HepG2 (cell line): ENCODE measurements around the gene TXNDC12. TPM values are rescaled to one million over a fixed set of nuclear protein-coding genes. Genes with fewer than 3 reads are reported as not detected.

Source experiments
- IRF2 ChIP-seq: IDR thresholded peaks from 2 replicates; pipeline ENCODE4 v1.6.1; 2018; ENCODE audit warnings: missing genetic modification reagents, missing compliant biosample characterization
- KLF6 ChIP-seq: IDR thresholded peaks from 2 replicates; pipeline ENCODE4 v1.8.0; 2016; ENCODE audit warnings: missing biosample characterization, missing genetic modification reagents
- LCORL ChIP-seq, 2 experiments: fragments of 450-650 bp in 1 of 2; sonication (generic) in 1 of 2; formaldehyde crosslinking in 1 of 2; IDR thresholded peaks; 2 replicates each; pipeline versions ENCODE4 v1.5.0 to v1.6.1; 2017 to 2020; ENCODE audit warnings: antibody characterized with exemption in 1 of 2, missing genetic modification reagents in 1 of 2
- NR2F2 ChIP-seq: IDR thresholded peaks from 2 replicates; pipeline ENCODE4 v1.6.1; 2012; ENCODE audit warnings: low read depth, inconsistent platforms, borderline replicate concordance
- PAXIP1 ChIP-seq: sonication (generic); formaldehyde crosslinking; conservative IDR thresholded peaks from 2 replicates; pipeline ENCODE4 v1.4.0; 2020; ENCODE audit warnings: mild to moderate bottlenecking, missing genetic modification reagents, moderate library complexity
- POGK ChIP-seq: sonication (generic); formaldehyde crosslinking; conservative IDR thresholded peaks from 2 replicates; pipeline ENCODE4 v1.8.0; 2022; ENCODE audit warnings: mild to moderate bottlenecking, moderate library complexity, missing genetic modification reagents
- POLR2AphosphoS5 ChIP-seq: IDR thresholded peaks from 2 replicates; pipeline ENCODE4 v1.6.1; 2012; ENCODE audit warnings: low read depth, low read length
- PRPF4 ChIP-seq: fragments of 200-400 bp; formaldehyde crosslinking; IDR thresholded peaks from 2 replicates; pipeline ENCODE4 v1.6.1; 2016; ENCODE audit warnings: low read length, low read depth; ENCODE audit not compliant: poor library complexity, severe bottlenecking
- ZBTB14 ChIP-seq: sonication (generic); formaldehyde crosslinking; IDR thresholded peaks from 2 replicates; pipeline ENCODE4 v1.4.0; 2020; ENCODE audit warnings: missing genetic modification reagents
- ZHX1 ChIP-seq: sonication (generic); formaldehyde crosslinking; IDR thresholded peaks from 2 replicates; pipeline ENCODE4 v1.8.1; 2022; ENCODE audit warnings: low read depth, mild to moderate bottlenecking, missing genetic modification reagents
- ZNF275 ChIP-seq: sonication (generic); formaldehyde crosslinking; IDR thresholded peaks from 2 replicates; pipeline ENCODE4 v1.8.0; 2022; ENCODE audit warnings: missing genetic modification reagents, mild to moderate bottlenecking, inconsistent platforms, borderline replicate concordance
- ZNF343 ChIP-seq: sonication (generic); formaldehyde crosslinking; IDR thresholded peaks from 2 replicates; pipeline ENCODE4 v1.4.0; 2020; ENCODE audit warnings: mild to moderate bottlenecking, missing genetic modification reagents
- ZNF552 ChIP-seq: sonication (generic); formaldehyde crosslinking; IDR thresholded peaks from 2 replicates; pipeline ENCODE4 v1.9.0; 2022; ENCODE audit warnings: missing genetic modification reagents, mild to moderate bottlenecking, borderline replicate concordance
- ZNF572 ChIP-seq: sonication (generic); formaldehyde crosslinking; IDR thresholded peaks from 2 replicates; pipeline ENCODE4 v1.5.1; 2020; ENCODE audit warnings: mild to moderate bottlenecking, missing genetic modification reagents
- ZNF737 ChIP-seq: sonication (generic); formaldehyde crosslinking; IDR thresholded peaks from 2 replicates; pipeline ENCODE4 v1.5.0; 2020; ENCODE audit warnings: missing genetic modification reagents, mild to moderate bottlenecking, borderline replicate concordance
- ZNF782 ChIP-seq: sonication (generic); formaldehyde crosslinking; IDR thresholded peaks from 2 replicates; pipeline ENCODE4 v1.4.0; 2020; ENCODE audit warnings: missing genetic modification reagents, mild to moderate bottlenecking, borderline replicate concordance
- polyA plus RNA-seq, 8 experiments: library from polyadenylated mRNA; depleted of rRNA in 3 of 8; stranded (reverse) in 7 of 8; unstranded in 1 of 8; fragments of >200 nt; fragmentation: Illumina TruSeq in 4 of 8; extraction: Trizol in 4 of 8; gene quantifications; 2 replicates each; pipeline versions ENCODE4 v1.2.1 to v1.2.3, GENCODE V29; 2011 to 2016; ENCODE audit warnings: low read depth in 4 of 8, missing spikeins in 1 of 8, mixed read lengths in 1 of 8; ENCODE audit not compliant: insufficient read depth in 1 of 8
- total RNA-seq, 5 experiments: library from RNA; depleted of rRNA; stranded (reverse); fragments of >200 nt; fragmentation: Illumina TruSeq; extraction: Trizol; gene quantifications; 2 replicates each; pipeline ENCODE4 v1.2.3, GENCODE V29; 2016; ENCODE audit warnings: low read depth in 1 of 5

The TXNDC12 gene
- total and polyA plus RNA-seq, 2 of the 13 experiments (the other 11 are each of a cell fraction or from before 2014, with no cell fraction given) = 65.6 to 67.2 TPM

GRCh38 chr1:52033190-52034049 is 21.6 kb downstream of the TXNDC12 start, which contains the start of gene KTI12 (continued):
- peak; percentile 27; the same call in 1 of the 2 replicates for TF ChIP-seq PAXIP1
- no peak for TF ChIP-seq NR2F2
- TF ChIP-seq ZBTB14 (CRISPR knock-in tag) = 0 out of 2 replicates have a peak, but pooled peaks have one; percentile 60
- TF ChIP-seq POGK = peak; percentile 72
- TF ChIP-seq POLR2AphosphoS5 = peak; percentile 81
- peak; percentile 58; the same call in 1 of the 2 replicates for TF ChIP-seq ZNF737 (CRISPR knock-in tag)
- no peak for TF ChIP-seq LCORL (IDR thresholded peaks at IDR 0.05)
- 0 out of 2 replicates have a peak, but pooled peaks have one; percentile 24 for TF ChIP-seq LCORL (CRISPR knock-in tag; IDR thresholded peaks at IDR 0.05)
- TF ChIP-seq ZNF782 = no peak; the same call in 1 of the 2 replicates
- 0 out of 2 replicates have a peak, but pooled peaks have one; percentile 64 for TF ChIP-seq ZHX1 (CRISPR knock-in tag)
- no peak for TF ChIP-seq ZNF552 (CRISPR knock-in tag)
- no peak for TF ChIP-seq PRPF4
- TF ChIP-seq ZNF572 = peak; percentile 45; the same call in 1 of the 2 replicates
- peak; percentile 84; the same call in 1 of the 2 replicates for TF ChIP-seq ZNF275 (CRISPR knock-in tag)
- TF ChIP-seq KLF6 (CRISPR knock-in tag) = peak; percentile 80; the same call in 1 of the 2 replicates
- 0 out of 2 replicates have a peak, but pooled peaks have one; percentile 49 for TF ChIP-seq ZNF343
- peak; percentile 74 for TF ChIP-seq IRF2 (CRISPR knock-in tag)
